HCT116 (cell line): ENCODE results near the gene CTTNBP2. TPM values are rescaled to one million over a fixed set of nuclear protein-coding genes. Genes with fewer than 3 reads are reported as not detected.

Experiments used
- ATAC-seq: fragments of 200-7000 bp; cut with Tn5 transposase; 2 replicates; pipeline ENCODE4 v1.9.1; 2020; ENCODE audit warnings: mild to moderate bottlenecking, moderate library complexity
- Bru-seq: library from RNA; stranded (reverse); fragments of 400-500 nt; gene quantifications from one replicate; lab custom pipeline; 2021; lab: Mats Ljungman, UMichigan
- BruChase-seq, 2 experiments: library from RNA; stranded (reverse); fragments of 400-500 nt; gene quantifications; one replicate each; lab custom pipeline; 2021; lab: Mats Ljungman, UMichigan
- BruUV-seq: library from RNA; stranded (reverse); fragments of 400-500 nt; replicated peaks from 2 replicates; lab custom pipeline; 2021; lab: Mats Ljungman, UMichigan
- CTCF ChIA-PET: fragments of 300-600 bp; sonication (Branson Sonifier 250); formaldehyde crosslinking; loops from one replicate; lab custom pipeline; 2021; ENCODE audit warnings: antibody characterized with exemption; lab: Charles Lee
- POLR2A ChIA-PET: fragments of 300-600, 350-600 bp; sonication (Branson Sonifier 250); formaldehyde crosslinking; loops from one replicate; lab custom pipeline; 2021; ENCODE audit warnings: antibody characterized with exemption; lab: Charles Lee
- RAD21 ChIA-PET, 2 experiments: fragments of 300-600 bp; sonication (Branson Sonifier 250); formaldehyde crosslinking; loops; one replicate each; lab custom pipeline; 2023; ENCODE audit warnings: low total read pairs in 2 of 2; ENCODE audit not compliant: uncharacterized antibody in 2 of 2, unreplicated experiment in 2 of 2, low non-redundant PET in 1 of 2; lab: Charles Lee
- DNase-seq: peaks from one replicate; pipeline ENCODE4 v3.0.0-alpha.2; 2010; ENCODE audit warnings: low read depth, low spot score
- H2AFZ ChIP-seq: fragments of 200-600 bp; shearing (Covaris generic), sonication (generic); 2 replicates; pipeline ENCODE4 v1.6.1; 2017; ENCODE audit warnings: low read depth, mixed run types, mixed read lengths, antibody characterized with exemption, low read length; ENCODE audit not compliant: poor library complexity, severe bottlenecking
- H3K27ac ChIP-seq: 2 replicates; pipeline ENCODE4 v1.5.1; 2012; ENCODE audit warnings: low read depth, low read length
- H3K27me3 ChIP-seq: fragments of 200-600 bp; sonication (generic); 2 replicates; pipeline ENCODE4 v1.6.1; 2016; ENCODE audit warnings: mixed run types, low read length, mixed read lengths; ENCODE audit not compliant: insufficient read depth
- H3K36me3 ChIP-seq, 2 experiments: fragments of 200-500 bp in 1 of 2; fragments of 200-600 bp in 1 of 2; sonication (Bioruptor generic) in 1 of 2; sonication (generic) in 1 of 2; 2 replicates each; pipeline versions ENCODE4 v1.5.1 to v1.6.1; 2014 to 2016; ENCODE audit warnings: low read length in 2 of 2, inconsistent platforms in 1 of 2, mixed read lengths in 1 of 2, mixed run types in 1 of 2; ENCODE audit not compliant: insufficient read depth in 2 of 2, control insufficient read depth in 1 of 2
- H3K4me1 ChIP-seq, 2 experiments: fragments of 200-600 bp in 1 of 2; sonication (generic) in 1 of 2; 2 replicates each; pipeline versions ENCODE4 v1.5.1 to v1.6.1; 2012 to 2017; ENCODE audit warnings: low read length in 2 of 2, inconsistent platforms in 1 of 2, mild to moderate bottlenecking in 1 of 2, mixed read lengths in 1 of 2, mixed run types in 1 of 2, moderate library complexity in 1 of 2; ENCODE audit not compliant: insufficient read depth in 2 of 2, control insufficient read depth in 1 of 2
- H3K4me2 ChIP-seq: fragments of 200-600 bp; sonication (generic); 2 replicates; pipeline ENCODE4 v1.6.1; 2017; ENCODE audit warnings: mixed run types, low read length, mixed read lengths
- H3K4me3 ChIP-seq, 2 experiments: fragments of 200-600 bp in 1 of 2; sonication (generic) in 1 of 2; replicated peaks in 1 of 2; 2 replicates each; pipeline ENCODE4 v1.5.1; 2011 to 2016; ENCODE audit warnings: low read length in 2 of 2, control low read depth in 1 of 2, low read depth in 1 of 2, mild to moderate bottlenecking in 1 of 2, mixed read lengths in 1 of 2, mixed run types in 1 of 2
- H3K79me2 ChIP-seq: fragments of 200-600 bp; sonication (generic); 2 replicates; pipeline ENCODE4 v1.6.1; 2017; ENCODE audit warnings: mild to moderate bottlenecking, mixed run types, low read length, moderate library complexity, mixed read lengths; ENCODE audit not compliant: insufficient read depth
- H3K9ac ChIP-seq: fragments of 200-600 bp; sonication (generic); 2 replicates; pipeline ENCODE4 v1.6.1; 2016; ENCODE audit warnings: low read length, mixed read lengths
- H3K9me2 ChIP-seq: fragments of 200-600 bp; sonication (generic), shearing (Covaris generic); 2 replicates; pipeline ENCODE4 v1.6.1; 2017; ENCODE audit warnings: mixed run types, mild to moderate bottlenecking, moderate library complexity; ENCODE audit not compliant: insufficient read depth
- H3K9me3 ChIP-seq, 2 experiments: fragments of 200-500 bp in 1 of 2; fragments of 200-600 bp in 1 of 2; sonication (Bioruptor generic) in 1 of 2; sonication (generic) in 1 of 2; 2 replicates each; pipeline ENCODE4 v1.6.1; 2014 to 2017; ENCODE audit warnings: low read length in 2 of 2, mixed read lengths in 2 of 2, inconsistent platforms in 1 of 2, low read depth in 1 of 2, mild to moderate bottlenecking in 1 of 2, mixed run types in 1 of 2, moderate library complexity in 1 of 2; ENCODE audit not compliant: control insufficient read depth in 1 of 2, insufficient read depth in 1 of 2
- H4K20me1 ChIP-seq: fragments of 200-600 bp; sonication (generic), shearing (Covaris generic); 2 replicates; pipeline ENCODE4 v1.6.1; 2017; ENCODE audit warnings: mixed run types, mild to moderate bottlenecking, moderate library complexity; ENCODE audit not compliant: insufficient read depth
- CEBPB ChIP-seq: IDR thresholded peaks from 2 replicates; pipeline ENCODE4 v1.6.1; 2012; ENCODE audit warnings: low read depth
- ELF1 ChIP-seq: IDR thresholded peaks from 2 replicates; pipeline ENCODE4 v1.6.1; 2012; ENCODE audit warnings: low read depth, borderline replicate concordance
- EZH2 ChIP-seq: fragments of 200-600 bp; sonication (generic); IDR thresholded peaks from 2 replicates; pipeline ENCODE4 v1.6.1; 2017; ENCODE audit warnings: antibody characterized with exemption, mixed run types
- FOSL1 ChIP-seq: IDR thresholded peaks from 2 replicates; pipeline ENCODE4 v1.6.1; 2012; ENCODE audit warnings: low read depth
- JUND ChIP-seq: IDR thresholded peaks from 2 replicates; pipeline ENCODE4 v1.6.1; 2012
- POLR2A ChIP-seq: IDR thresholded peaks from 2 replicates; pipeline ENCODE4 v1.7.0; 2011; ENCODE audit warnings: borderline replicate concordance; ENCODE audit not compliant: insufficient read depth, insufficient read length; ENCODE audit errors: extremely low read depth
- POLR2AphosphoS5 ChIP-seq: IDR thresholded peaks from 2 replicates; pipeline ENCODE4 v1.6.1; 2011; ENCODE audit warnings: mild to moderate bottlenecking, low read depth, low read length, moderate library complexity
- RAD21 ChIP-seq: IDR thresholded peaks from 2 replicates; pipeline ENCODE4 v1.6.1; 2012; ENCODE audit warnings: low read depth, mild to moderate bottlenecking
- SIN3A ChIP-seq: IDR thresholded peaks from 2 replicates; pipeline ENCODE4 v1.6.1; 2012; ENCODE audit warnings: low read depth
- SP1 ChIP-seq: IDR thresholded peaks from 2 replicates; pipeline ENCODE4 v1.6.1; 2012; ENCODE audit warnings: low read depth
- SRF ChIP-seq: IDR thresholded peaks from 2 replicates; pipeline ENCODE4 v1.6.1; 2012; ENCODE audit warnings: low read depth
- TCF7L2 ChIP-seq: IDR thresholded peaks from 2 replicates; pipeline ENCODE4 v1.7.0; 2011; ENCODE audit warnings: borderline replicate concordance, inconsistent platforms; ENCODE audit not compliant: insufficient read depth, insufficient read length; ENCODE audit errors: extremely low read depth
- ZNF274 ChIP-seq: fragments of 200-500 bp; sonication (Bioruptor generic); IDR thresholded peaks from 2 replicates; pipeline ENCODE4 v1.6.1; 2014; ENCODE audit warnings: mild to moderate bottlenecking, low read depth, low read length, inconsistent platforms
- intact Hi-C: fragments of 100-400 bp; cut with micrococcal nuclease; formaldehyde crosslinking; loops from 2 replicates; pipeline ENCODE4 v1.10.0; 2022
- long read RNA-seq: library from polyadenylated mRNA; unstranded; transcript quantifications from one replicate; pipeline ENCODE4 v2.0.0, GENCODE V29; 2021; ENCODE audit not compliant: unreplicated experiment
- polyA plus RNA-seq: library from polyadenylated mRNA; unstranded; fragments of >200 nt; gene quantifications from 2 replicates; pipeline ENCODE4 v1.2.1, GENCODE V29; 2012; ENCODE audit warnings: missing spikeins
- total RNA-seq: library from RNA; stranded (reverse); gene quantifications from one replicate; pipeline ENCODE4 v1.2.1, GENCODE V29; 2021; ENCODE audit not compliant: unreplicated experiment
- TF ChIP-seq, protein P1 (sequence below): IDR thresholded peaks from 2 replicates; pipeline ENCODE4 v1.6.1; 2011; ENCODE audit warnings: mild to moderate bottlenecking, low read length, moderate library complexity; ENCODE audit not compliant: insufficient replicate concordance; ENCODE audit errors: extremely low read depth
- TF ChIP-seq, protein P2 (sequence below), 3 experiments: fragments of 200-600 bp in 1 of 3; sonication (generic) in 1 of 3; IDR thresholded peaks in 2 of 3; conservative IDR thresholded peaks in 1 of 3; 2 replicates each; pipeline ENCODE4 v1.5.1; 2012 to 2017; ENCODE audit warnings: low read depth in 2 of 3, low read length in 2 of 3, antibody characterized with exemption in 1 of 3, borderline replicate concordance in 1 of 3, control low read depth in 1 of 3, mild to moderate bottlenecking in 1 of 3, mixed read lengths in 1 of 3, mixed run types in 1 of 3, moderate library complexity in 1 of 3; ENCODE audit not compliant: insufficient read depth in 1 of 3

The CTTNBP2 gene, protein sequence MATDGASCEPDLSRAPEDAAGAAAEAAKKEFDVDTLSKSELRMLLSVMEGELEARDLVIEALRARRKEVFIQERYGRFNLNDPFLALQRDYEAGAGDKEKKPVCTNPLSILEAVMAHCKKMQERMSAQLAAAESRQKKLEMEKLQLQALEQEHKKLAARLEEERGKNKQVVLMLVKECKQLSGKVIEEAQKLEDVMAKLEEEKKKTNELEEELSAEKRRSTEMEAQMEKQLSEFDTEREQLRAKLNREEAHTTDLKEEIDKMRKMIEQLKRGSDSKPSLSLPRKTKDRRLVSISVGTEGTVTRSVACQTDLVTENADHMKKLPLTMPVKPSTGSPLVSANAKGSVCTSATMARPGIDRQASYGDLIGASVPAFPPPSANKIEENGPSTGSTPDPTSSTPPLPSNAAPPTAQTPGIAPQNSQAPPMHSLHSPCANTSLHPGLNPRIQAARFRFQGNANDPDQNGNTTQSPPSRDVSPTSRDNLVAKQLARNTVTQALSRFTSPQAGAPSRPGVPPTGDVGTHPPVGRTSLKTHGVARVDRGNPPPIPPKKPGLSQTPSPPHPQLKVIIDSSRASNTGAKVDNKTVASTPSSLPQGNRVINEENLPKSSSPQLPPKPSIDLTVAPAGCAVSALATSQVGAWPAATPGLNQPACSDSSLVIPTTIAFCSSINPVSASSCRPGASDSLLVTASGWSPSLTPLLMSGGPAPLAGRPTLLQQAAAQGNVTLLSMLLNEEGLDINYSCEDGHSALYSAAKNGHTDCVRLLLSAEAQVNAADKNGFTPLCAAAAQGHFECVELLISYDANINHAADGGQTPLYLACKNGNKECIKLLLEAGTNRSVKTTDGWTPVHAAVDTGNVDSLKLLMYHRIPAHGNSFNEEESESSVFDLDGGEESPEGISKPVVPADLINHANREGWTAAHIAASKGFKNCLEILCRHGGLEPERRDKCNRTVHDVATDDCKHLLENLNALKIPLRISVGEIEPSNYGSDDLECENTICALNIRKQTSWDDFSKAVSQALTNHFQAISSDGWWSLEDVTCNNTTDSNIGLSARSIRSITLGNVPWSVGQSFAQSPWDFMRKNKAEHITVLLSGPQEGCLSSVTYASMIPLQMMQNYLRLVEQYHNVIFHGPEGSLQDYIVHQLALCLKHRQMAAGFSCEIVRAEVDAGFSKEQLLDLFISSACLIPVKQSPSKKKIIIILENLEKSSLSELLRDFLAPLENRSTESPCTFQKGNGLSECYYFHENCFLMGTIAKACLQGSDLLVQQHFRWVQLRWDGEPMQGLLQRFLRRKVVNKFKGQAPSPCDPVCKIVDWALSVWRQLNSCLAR (N-terminal part only)
- total RNA-seq (5.4 TPM), Bru-seq, nascent RNA (percentile 56 among the genes with signal in this experiment), BruChase-seq, experiment 1, labeled RNA remaining after a 6-hour chase (percentile 39 among the genes with signal in this experiment), BruChase-seq, experiment 2, labeled RNA remaining after a 2-hour chase (percentile 49 among the genes with signal in this experiment)
- 1.6 and 2.3 TPM in 2 replicates for polyA plus RNA-seq
- long read RNA-seq, full-length matches to known transcripts = 1 of 8 reads
- long read RNA-seq, partial matches to known transcripts = 5 of 8 reads
- long read RNA-seq, other reads (novel, unspliced or antisense) = 2 of 8 reads

DNA sequence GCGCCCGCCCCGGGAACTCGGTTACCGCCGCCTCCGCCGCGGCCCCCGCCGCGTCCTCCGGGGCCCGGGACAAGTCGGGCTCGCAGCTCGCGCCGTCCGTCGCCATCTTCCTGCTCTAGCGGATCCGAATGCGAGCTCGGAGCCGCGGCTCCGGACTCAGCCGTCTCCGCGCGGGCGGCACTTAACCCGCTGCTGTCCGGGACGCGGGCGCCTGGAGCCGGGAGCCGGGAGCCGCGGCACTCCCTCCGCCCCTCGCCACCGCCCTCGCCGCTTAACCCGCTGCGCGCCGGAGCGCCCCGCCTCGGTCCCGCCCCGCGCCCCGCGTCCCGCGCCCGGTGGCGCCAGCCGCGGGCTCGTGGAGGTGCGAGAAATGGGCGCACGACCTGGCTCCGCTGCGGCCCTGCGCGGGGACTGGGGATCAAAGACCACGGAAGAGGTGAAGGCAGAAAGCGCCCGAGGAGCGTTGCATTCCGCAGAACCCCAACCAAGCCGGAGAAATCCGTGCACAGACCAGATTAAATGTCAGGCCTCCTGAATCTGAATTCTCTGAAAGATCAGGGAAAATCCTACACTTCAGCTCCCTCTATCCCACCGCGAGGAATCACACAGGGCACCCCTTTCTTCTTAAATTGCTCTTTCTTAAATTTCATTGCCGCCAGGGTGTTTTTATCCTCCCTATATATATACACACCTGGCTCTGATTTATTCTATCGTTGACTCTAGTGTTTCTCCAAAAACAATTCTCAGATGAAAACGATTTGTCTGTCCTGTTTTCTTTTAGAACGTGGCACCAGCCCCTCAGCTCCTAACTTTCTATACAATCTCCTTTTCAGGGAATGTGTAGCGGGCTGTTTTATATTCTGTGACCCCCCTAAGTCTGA is at the start of gene CTTNBP2:
CTTNBP2 (minus strand) TSS at position 132 of the 881 bp plus-strand sequence; CDS start at position 106, 26 bp downstream.
- Histone ChIP-seq H3K9me2 (no peaks in the 10 kb centered on the region), H3K9me3 (no peaks in the 10 kb centered on the region), H3K4me3 (peak within 1 kb of the TSS; percentile 81 to 93), H3K4me2 (peak within 1 kb of the TSS; percentile 95), H3K79me2 (peaks cover 4% of the 10 kb centered on the region; the same call in 1 of the 2 replicates), H3K9ac (peak within 1 kb of the TSS; percentile 69), H2AFZ (peak within 1 kb of the TSS; percentile 97), H3K36me3 (no peaks in the 10 kb centered on the region), H3K27me3 (no peaks in the 10 kb centered on the region), H3K4me1 (peaks cover 7 to 29% of the 10 kb centered on the region in 2 experiments), H3K27ac (peak within 1 kb of the TSS; percentile 58), H4K20me1 (no peaks in the 10 kb centered on the region; the same call in 1 of the 2 replicates)
- peak; percentile 80 for ATAC-seq
- CTCF ChIA-PET = interaction anchor here (1.2 kb wide), 1 partner anchor 89 kb away, joined by 3 read pairs; no protein-coding TSS in a partner anchor
- POLR2A ChIA-PET = no interaction called here
- BruUV-seq = no TSS peak
- intact Hi-C loops = no loop called here
- peak; percentile 6 for DNase-seq
- RAD21 ChIA-PET = no interaction called here
- TF ChIP-seq POLR2A = no peak
- no peak for TF ChIP-seq TCF7L2
- no peak for TF ChIP-seq SP1
- no peak for TF ChIP-seq EZH2
- TF ChIP-seq ZNF274 = no peak
- TF ChIP-seq POLR2AphosphoS5 = peak; percentile 29; the same call in 1 of the 2 replicates
- TF ChIP-seq SRF = no peak
- no peak for TF ChIP-seq JUND
- 0 out of 2 replicates have a peak, but pooled peaks have one; percentile 2 for TF ChIP-seq RAD21
- TF ChIP-seq FOSL1 = no peak
- no peak for TF ChIP-seq SIN3A
- TF ChIP-seq CEBPB = no peak
- TF ChIP-seq ELF1 = no peak
- TF ChIP-seq, protein P1, sequence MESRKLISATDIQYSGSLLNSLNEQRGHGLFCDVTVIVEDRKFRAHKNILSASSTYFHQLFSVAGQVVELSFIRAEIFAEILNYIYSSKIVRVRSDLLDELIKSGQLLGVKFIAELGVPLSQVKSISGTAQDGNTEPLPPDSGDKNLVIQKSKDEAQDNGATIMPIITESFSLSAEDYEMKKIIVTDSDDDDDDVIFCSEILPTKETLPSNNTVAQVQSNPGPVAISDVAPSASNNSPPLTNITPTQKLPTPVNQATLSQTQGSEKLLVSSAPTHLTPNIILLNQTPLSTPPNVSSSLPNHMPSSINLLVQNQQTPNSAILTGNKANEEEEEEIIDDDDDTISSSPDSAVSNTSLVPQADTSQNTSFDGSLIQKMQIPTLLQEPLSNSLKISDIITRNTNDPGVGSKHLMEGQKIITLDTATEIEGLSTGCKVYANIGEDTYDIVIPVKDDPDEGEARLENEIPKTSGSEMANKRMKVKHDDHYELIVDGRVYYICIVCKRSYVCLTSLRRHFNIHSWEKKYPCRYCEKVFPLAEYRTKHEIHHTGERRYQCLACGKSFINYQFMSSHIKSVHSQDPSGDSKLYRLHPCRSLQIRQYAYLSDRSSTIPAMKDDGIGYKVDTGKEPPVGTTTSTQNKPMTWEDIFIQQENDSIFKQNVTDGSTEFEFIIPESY = no peak
- TF ChIP-seq, protein P2, sequence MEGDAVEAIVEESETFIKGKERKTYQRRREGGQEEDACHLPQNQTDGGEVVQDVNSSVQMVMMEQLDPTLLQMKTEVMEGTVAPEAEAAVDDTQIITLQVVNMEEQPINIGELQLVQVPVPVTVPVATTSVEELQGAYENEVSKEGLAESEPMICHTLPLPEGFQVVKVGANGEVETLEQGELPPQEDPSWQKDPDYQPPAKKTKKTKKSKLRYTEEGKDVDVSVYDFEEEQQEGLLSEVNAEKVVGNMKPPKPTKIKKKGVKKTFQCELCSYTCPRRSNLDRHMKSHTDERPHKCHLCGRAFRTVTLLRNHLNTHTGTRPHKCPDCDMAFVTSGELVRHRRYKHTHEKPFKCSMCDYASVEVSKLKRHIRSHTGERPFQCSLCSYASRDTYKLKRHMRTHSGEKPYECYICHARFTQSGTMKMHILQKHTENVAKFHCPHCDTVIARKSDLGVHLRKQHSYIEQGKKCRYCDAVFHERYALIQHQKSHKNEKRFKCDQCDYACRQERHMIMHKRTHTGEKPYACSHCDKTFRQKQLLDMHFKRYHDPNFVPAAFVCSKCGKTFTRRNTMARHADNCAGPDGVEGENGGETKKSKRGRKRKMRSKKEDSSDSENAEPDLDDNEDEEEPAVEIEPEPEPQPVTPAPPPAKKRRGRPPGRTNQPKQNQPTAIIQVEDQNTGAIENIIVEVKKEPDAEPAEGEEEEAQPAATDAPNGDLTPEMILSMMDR (IDR thresholded peaks at IDR 0.05 in 2 of 3, conservative IDR thresholded peaks at IDR 0.05 in 1 of 3; ENCODE audit: borderline replicate concordance in 1 of 3, insufficient read depth in 1 of 3, low read depth in 2 of 3, low read length in 2 of 3) = no peak
